Panc1 (cell line): Measurements from ENCODE around the gene PTGDR2. TPM values are rescaled to one million over a fixed set of nuclear protein-coding genes. Genes with fewer than 3 reads are reported as not detected.

Source experiments
- ATAC-seq: fragments of 200-7000 bp; cut with Tn5 transposase; 2 replicates; pipeline ENCODE4 v1.9.1; 2020; ENCODE audit warnings: mild to moderate bottlenecking, moderate library complexity
- BruUV-seq: library from RNA; stranded (reverse); fragments of 400-500 nt; replicated peaks from 2 replicates; lab custom pipeline; 2021; lab: Mats Ljungman, UMichigan
- CTCF ChIA-PET: fragments of 300-600 bp; sonication (Branson Sonifier 250); formaldehyde crosslinking; loops from one replicate; lab custom pipeline; 2022; ENCODE audit warnings: antibody characterized with exemption; lab: Charles Lee
- POLR2A ChIA-PET: fragments of 300-600 bp; sonication (Branson Sonifier 250); formaldehyde crosslinking; loops from one replicate; lab custom pipeline; 2022; ENCODE audit warnings: antibody characterized with exemption; lab: Charles Lee
- DNase-seq: peaks from one replicate; pipeline ENCODE4 v3.0.0-alpha.2; 2010; ENCODE audit warnings: low read depth, low spot score
- H3K27ac ChIP-seq: 2 replicates; pipeline ENCODE4 v1.5.1; 2011; ENCODE audit warnings: mild to moderate bottlenecking, low read length, inconsistent platforms
- H3K27me3 ChIP-seq: fragments of 200-500 bp; sonication (Bioruptor generic); 2 replicates; pipeline ENCODE4 v1.6.0; 2014; ENCODE audit warnings: low read length, inconsistent platforms; ENCODE audit not compliant: control insufficient read depth, insufficient read depth
- H3K36me3 ChIP-seq: fragments of 200-500 bp; sonication (Bioruptor generic); 2 replicates; pipeline ENCODE4 v1.5.1; 2014; ENCODE audit warnings: inconsistent platforms, mild to moderate bottlenecking, low read length, moderate library complexity; ENCODE audit not compliant: control insufficient read depth, insufficient read depth
- H3K4me1 ChIP-seq: 2 replicates; pipeline ENCODE4 v1.5.1; 2011; ENCODE audit warnings: inconsistent platforms, mild to moderate bottlenecking, low read length, moderate library complexity; ENCODE audit not compliant: control insufficient read depth, insufficient read depth
- H3K4me3 ChIP-seq, 2 experiments: 2 replicates each; pipeline ENCODE4 v1.5.1; 2011 to 2012; ENCODE audit warnings: low read depth in 2 of 2, low read length in 2 of 2, mild to moderate bottlenecking in 2 of 2, inconsistent platforms in 1 of 2, moderate library complexity in 1 of 2
- H3K9me3 ChIP-seq: fragments of 200-500 bp; sonication (Bioruptor generic); 2 replicates; pipeline ENCODE4 v1.5.1; 2014; ENCODE audit warnings: low read depth, mild to moderate bottlenecking, inconsistent platforms, low read length, moderate library complexity; ENCODE audit not compliant: control insufficient read depth, insufficient read depth
- POLR2AphosphoS5 ChIP-seq: IDR thresholded peaks from 2 replicates; pipeline ENCODE4 v1.6.1; 2012; ENCODE audit warnings: mild to moderate bottlenecking, low read depth, low read length, moderate library complexity
- SIN3A ChIP-seq: IDR thresholded peaks from 2 replicates; pipeline ENCODE4 v1.6.1; 2012; ENCODE audit warnings: low read depth, mild to moderate bottlenecking, low read length, moderate library complexity, borderline replicate concordance; ENCODE audit not compliant: insufficient read depth
- TCF7L2 ChIP-seq: IDR thresholded peaks from 2 replicates; pipeline ENCODE4 v1.6.1; 2011; ENCODE audit warnings: mild to moderate bottlenecking, low read depth, low read length, inconsistent platforms
- in situ Hi-C: cut with HindIII; loops from 2 replicates; pipeline ENCODE4 v1.10.0; 2016; ENCODE audit warnings: low sequenced_read_pairs, low pct_unique_long_range_greater_than_20kb
- intact Hi-C: fragments of 100-400 bp; cut with micrococcal nuclease; formaldehyde crosslinking; loops from one replicate; pipeline ENCODE4 v1.10.0; 2022; ENCODE audit not compliant: unreplicated experiment
- total RNA-seq: library from RNA; stranded (reverse); gene quantifications from one replicate; pipeline ENCODE4 v1.2.1, GENCODE V29; 2021; ENCODE audit not compliant: unreplicated experiment
- TF ChIP-seq, protein P1 (sequence below), 2 experiments: IDR thresholded peaks; 2 replicates each; pipeline ENCODE4 v1.6.1; 2011 to 2012; ENCODE audit warnings: low read depth in 2 of 2, control low read depth in 1 of 2, low read length in 1 of 2, mild to moderate bottlenecking in 1 of 2, moderate library complexity in 1 of 2; ENCODE audit not compliant: insufficient read depth in 1 of 2
- TF ChIP-seq, protein P2 (sequence below): fragments of 450-650 bp; IDR thresholded peaks from 2 replicates; pipeline ENCODE4 v1.5.1; 2017; ENCODE audit warnings: mild to moderate bottlenecking

PTGDR2 gene
- total RNA-seq, 1 experiment from 2014 or later, result not detected

DNA sequence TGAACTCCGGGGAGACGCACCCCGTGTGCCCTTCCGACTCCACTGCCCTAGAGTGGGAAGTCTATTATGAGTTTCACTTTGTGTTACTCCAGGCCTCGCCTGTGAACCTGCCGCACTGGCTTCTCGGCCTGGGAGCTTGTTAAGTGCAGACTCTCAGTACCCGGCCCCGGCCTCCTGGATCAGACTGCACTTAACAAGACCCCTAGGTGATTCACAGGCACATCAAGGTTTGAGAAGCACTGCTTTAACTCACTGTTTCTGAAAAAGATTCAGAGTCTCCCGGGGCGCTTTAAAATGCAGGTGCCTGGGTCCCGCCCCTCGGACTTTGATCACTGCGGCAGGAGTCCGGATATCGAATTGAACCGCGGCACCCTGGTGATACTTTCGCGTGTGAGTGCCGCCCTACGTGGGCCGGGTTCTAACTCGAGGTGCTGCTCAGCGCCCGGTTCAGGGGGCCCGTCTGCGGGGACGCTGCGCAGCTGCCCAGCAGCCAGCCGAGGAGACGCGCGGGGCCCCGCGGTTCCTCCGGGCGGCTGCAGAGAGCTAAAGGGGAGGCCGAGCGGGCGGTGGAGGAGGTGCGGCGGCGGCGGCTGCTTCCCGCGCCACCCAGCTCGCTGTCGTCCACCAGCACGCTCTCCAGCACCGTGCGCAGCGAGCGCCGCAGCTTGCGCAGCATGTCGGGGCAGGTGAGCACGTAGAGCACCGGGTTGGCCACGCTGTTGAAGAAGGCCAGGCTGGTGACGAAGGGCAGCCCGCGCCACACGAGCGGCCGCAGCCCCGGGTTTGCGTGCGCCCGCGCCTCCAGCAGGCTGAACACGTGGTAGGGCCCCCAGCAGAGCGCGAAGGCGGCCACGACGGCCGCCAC lies 3.4 kb downstream of the PTGDR2 start:
- DNase-seq, result no peak
- no peak for TF ChIP-seq SIN3A
- TF ChIP-seq POLR2AphosphoS5, result no peak
- TF ChIP-seq, protein P1, sequence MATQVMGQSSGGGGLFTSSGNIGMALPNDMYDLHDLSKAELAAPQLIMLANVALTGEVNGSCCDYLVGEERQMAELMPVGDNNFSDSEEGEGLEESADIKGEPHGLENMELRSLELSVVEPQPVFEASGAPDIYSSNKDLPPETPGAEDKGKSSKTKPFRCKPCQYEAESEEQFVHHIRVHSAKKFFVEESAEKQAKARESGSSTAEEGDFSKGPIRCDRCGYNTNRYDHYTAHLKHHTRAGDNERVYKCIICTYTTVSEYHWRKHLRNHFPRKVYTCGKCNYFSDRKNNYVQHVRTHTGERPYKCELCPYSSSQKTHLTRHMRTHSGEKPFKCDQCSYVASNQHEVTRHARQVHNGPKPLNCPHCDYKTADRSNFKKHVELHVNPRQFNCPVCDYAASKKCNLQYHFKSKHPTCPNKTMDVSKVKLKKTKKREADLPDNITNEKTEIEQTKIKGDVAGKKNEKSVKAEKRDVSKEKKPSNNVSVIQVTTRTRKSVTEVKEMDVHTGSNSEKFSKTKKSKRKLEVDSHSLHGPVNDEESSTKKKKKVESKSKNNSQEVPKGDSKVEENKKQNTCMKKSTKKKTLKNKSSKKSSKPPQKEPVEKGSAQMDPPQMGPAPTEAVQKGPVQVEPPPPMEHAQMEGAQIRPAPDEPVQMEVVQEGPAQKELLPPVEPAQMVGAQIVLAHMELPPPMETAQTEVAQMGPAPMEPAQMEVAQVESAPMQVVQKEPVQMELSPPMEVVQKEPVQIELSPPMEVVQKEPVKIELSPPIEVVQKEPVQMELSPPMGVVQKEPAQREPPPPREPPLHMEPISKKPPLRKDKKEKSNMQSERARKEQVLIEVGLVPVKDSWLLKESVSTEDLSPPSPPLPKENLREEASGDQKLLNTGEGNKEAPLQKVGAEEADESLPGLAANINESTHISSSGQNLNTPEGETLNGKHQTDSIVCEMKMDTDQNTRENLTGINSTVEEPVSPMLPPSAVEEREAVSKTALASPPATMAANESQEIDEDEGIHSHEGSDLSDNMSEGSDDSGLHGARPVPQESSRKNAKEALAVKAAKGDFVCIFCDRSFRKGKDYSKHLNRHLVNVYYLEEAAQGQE (IDR thresholded peaks at IDR 0.05; ENCODE audit: insufficient read depth in 1 of 2, low read depth in 2 of 2, low read length in 1 of 2), result no peak
- TF ChIP-seq, protein P2, sequence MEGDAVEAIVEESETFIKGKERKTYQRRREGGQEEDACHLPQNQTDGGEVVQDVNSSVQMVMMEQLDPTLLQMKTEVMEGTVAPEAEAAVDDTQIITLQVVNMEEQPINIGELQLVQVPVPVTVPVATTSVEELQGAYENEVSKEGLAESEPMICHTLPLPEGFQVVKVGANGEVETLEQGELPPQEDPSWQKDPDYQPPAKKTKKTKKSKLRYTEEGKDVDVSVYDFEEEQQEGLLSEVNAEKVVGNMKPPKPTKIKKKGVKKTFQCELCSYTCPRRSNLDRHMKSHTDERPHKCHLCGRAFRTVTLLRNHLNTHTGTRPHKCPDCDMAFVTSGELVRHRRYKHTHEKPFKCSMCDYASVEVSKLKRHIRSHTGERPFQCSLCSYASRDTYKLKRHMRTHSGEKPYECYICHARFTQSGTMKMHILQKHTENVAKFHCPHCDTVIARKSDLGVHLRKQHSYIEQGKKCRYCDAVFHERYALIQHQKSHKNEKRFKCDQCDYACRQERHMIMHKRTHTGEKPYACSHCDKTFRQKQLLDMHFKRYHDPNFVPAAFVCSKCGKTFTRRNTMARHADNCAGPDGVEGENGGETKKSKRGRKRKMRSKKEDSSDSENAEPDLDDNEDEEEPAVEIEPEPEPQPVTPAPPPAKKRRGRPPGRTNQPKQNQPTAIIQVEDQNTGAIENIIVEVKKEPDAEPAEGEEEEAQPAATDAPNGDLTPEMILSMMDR, result no peak
- no peak for TF ChIP-seq TCF7L2
- no peak overlapping the region for H3K4me3 ChIP-seq
- no peaks in the 10 kb centered on the region for H3K27me3 ChIP-seq
- no peaks in the 10 kb centered on the region for H3K9me3 ChIP-seq
- ChIA-PET CTCF (interaction anchor here (0.5 kb wide), 1 partner anchor 63 kb away, joined by 3 read pairs; no protein-coding TSS in a partner anchor), POLR2A (no interaction called here)
- in situ Hi-C loops, result no loop called here
- H3K4me1 ChIP-seq, result no peaks in the 10 kb centered on the region
- peaks cover 4% of the 10 kb centered on the region for H3K36me3 ChIP-seq
- no TSS peak for BruUV-seq
- ATAC-seq, result no peak
- intact Hi-C loops, result no loop called here
- no peak overlapping the region for H3K27ac ChIP-seq

DNA sequence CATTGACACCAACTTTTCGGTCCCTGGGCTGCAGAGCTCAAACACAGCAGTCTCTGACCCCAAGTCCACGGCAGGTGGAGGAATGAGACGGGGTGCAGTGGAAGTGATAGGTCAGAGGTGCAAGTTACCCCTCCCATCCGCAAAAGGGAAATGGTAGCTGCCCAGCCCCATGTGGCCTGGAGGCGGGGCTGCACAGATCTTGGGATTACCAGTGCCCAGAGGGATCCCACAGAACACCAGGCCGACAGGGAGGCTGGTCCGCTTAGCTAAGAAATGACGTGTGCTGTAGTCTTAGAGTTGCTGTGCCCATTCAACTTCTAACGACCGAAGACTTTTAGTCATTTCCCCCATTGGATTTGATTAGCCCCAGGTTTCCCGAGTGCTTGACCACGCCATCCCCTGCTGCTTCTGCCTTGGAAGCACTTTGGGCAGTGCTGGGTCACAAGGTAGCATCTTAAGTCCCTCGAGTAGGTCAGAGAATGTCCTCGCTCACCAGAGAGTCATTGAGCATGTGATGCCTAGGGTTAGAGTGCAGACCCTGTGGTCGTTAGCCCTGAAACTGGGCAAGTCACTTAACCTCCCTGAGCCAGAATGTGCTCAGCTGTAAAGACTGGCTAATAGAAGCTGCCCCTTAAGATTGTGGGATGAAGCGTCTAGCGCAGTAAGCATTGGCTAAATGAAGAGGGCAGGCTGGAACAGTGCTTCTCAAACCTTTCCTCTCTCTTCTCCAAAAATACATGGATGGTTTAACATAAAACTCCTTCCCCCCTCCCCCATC lies 4.2 kb downstream of the PTGDR2 start:
- Histone ChIP-seq H3K4me1 (no peaks in the 10 kb centered on the region), H3K27ac (no peak overlapping the region), H3K9me3 (no peaks in the 10 kb centered on the region), H3K27me3 (no peaks in the 10 kb centered on the region), H3K36me3 (peaks cover 4% of the 10 kb centered on the region), H3K4me3 (no peak overlapping the region)
- CTCF ChIA-PET, result no interaction called here
- POLR2A ChIA-PET, result no interaction called here
- TF ChIP-seq, protein P2, result no peak
- TF ChIP-seq, protein P1 (IDR thresholded peaks at IDR 0.05; ENCODE audit: insufficient read depth in 1 of 2, low read depth in 2 of 2, low read length in 1 of 2), result no peak
- TF ChIP-seq POLR2AphosphoS5 (no peak), SIN3A (no peak), TCF7L2 (no peak)
- ATAC-seq, result no peak
- DNase-seq, result no peak
- intact Hi-C loops (no loop called here), in situ Hi-C loops (no loop called here)
- no TSS peak for BruUV-seq
